HG03064 (cell line): Measurements from ENCODE around the gene TTC1.
"Not testable (repeated sequence)": the region's sequence is repeated elsewhere in the genome, so short reads cannot be mapped to it uniquely, and the experiment has no call there.

Experiments used
- ATAC-seq: cut with Tn5 transposase; IDR thresholded peaks from one replicate; pipeline ENCODE4 v1.9.1; 2021; ENCODE audit warnings: low read depth; ENCODE audit not compliant: unreplicated experiment

The TTC1 gene

DNA sequence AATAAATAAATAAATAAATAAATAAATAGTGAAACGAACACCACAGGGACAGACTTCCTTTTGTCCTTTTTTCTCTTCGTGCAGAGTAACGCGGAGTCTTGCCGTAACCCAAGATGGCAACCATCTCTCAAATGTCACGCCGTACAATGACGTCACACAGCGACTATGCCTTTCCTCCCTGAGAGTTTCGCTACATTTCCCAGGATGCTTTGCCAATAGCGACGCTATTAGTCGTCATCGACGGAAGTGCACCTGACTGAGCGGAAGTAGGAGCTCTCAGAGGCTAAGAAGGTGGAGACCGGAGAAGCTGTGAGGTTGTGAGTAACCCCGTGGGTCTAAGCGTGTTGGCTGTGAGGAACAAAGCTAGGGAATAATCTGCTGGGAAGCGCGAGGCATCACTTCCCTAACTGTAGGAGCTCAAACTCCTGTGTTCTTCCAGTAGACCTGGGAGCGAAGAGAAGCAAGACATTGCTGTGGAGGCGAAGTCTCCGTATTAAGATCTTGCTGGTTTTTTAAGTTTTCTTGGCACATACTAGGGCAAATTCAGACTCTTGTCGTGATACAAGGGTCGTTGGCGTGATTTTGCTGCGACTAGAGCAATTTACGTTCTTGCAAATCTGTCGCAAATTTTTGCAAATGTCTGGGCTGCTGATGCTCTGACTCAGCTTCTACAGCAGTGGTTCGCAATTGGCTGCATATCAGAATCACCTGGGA, at the start of gene TTC1:
Gene TTC1 (plus strand): TSS at position 263 of the 714 bp plus-strand sequence. CDS start 1,390 bp downstream, outside the sequence.
- peak; percentile 100 for ATAC-seq

- no peak for ATAC-seq
Measured at GRCh38 chr5:159961176-159962160, 47.5 kb upstream of the TTC1 start.

- ATAC-seq: no peak
Measured at GRCh38 chr5:159962214-159962613, 46.7 kb upstream of the TTC1 start.

GRCh38 chr5:159963935-159964334, 45.0 kb upstream of the TTC1 start:
- no peak for ATAC-seq

GRCh38 chr5:159965031-159965837, 43.7 kb upstream of the TTC1 start:
- ATAC-seq: no peak

- not testable (repeated sequence) for ATAC-seq
Measured at GRCh38 chr5:159965838-159966128, 43.2 kb upstream of the TTC1 start.

DNA sequence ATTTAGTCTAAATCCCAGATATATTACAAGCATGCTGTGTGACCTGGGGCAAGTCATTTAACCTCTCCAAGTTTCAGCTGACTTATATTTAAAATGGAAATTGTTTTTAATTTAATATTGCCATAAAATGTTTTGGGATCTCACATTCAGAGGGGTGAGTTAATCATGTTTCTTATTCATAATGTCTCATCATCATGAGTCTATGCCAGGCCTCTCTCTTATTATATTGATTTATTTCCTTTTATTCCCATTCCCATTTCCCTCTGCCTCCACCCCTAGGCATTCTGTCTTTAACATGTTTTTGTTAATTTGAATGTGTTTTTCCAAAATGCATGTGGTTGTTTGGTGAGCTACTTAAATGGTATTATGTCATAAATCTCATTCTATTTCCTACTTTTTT, 39.0 kb upstream of the TTC1 start:
- ATAC-seq: no peak

DNA sequence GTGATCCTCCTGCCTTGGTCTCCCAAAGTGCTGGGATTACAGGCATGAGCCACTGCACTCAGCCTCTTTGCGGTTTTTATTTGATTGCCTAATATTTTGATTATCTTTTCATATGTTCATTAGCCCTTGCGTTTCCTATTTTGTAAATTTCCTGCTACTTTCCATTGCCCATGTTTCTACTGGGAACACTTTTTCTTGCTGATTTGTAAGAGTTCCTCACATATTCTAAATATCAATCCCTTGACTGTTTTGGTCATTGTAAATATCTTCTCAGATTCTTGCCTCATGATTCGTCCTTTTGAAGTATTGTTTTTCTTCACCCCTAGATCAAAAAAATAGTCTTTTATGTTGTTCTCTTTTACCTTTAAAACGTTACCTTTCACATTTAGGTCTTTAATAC, 37.9 kb upstream of the TTC1 start:
- ATAC-seq: no peak

DNA sequence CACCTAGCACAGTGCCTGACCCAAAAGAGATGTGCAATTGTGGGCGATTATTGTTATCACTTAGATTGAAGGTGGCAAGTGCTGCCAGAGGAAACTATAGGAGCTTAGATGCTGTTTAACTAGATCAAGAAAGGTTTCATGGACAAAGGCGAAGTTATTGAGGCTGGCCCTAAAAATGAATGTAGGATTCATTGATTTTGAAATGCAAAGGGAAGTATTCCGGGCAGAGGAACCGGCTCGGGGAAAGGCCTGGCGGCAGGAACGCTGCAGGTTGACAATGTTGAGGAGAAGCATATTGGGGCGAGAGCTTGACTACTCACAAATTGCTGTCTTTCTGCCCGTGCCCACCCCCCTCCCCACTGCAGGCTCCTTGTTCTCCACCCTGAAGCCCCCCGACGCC, 37.4 kb upstream of the TTC1 start:
- ATAC-seq: no peak

DNA sequence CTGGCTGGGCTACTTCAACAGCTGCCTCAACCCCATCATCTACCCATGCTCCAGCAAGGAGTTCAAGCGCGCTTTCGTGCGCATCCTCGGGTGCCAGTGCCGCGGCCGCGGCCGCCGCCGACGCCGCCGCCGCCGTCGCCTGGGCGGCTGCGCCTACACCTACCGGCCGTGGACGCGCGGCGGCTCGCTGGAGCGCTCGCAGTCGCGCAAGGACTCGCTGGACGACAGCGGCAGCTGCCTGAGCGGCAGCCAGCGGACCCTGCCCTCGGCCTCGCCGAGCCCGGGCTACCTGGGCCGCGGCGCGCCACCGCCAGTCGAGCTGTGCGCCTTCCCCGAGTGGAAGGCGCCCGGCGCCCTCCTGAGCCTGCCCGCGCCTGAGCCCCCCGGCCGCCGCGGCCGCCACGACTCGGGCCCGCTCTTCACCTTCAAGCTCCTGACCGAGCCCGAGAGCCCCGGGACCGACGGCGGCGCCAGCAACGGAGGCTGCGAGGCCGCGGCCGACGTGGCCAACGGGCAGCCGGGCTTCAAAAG, 36.9 kb upstream of the TTC1 start:
- no peak for ATAC-seq

GRCh38 chr5:159972538-159973362, 36.2 kb upstream of the TTC1 start:
- ATAC-seq: no peak

DNA sequence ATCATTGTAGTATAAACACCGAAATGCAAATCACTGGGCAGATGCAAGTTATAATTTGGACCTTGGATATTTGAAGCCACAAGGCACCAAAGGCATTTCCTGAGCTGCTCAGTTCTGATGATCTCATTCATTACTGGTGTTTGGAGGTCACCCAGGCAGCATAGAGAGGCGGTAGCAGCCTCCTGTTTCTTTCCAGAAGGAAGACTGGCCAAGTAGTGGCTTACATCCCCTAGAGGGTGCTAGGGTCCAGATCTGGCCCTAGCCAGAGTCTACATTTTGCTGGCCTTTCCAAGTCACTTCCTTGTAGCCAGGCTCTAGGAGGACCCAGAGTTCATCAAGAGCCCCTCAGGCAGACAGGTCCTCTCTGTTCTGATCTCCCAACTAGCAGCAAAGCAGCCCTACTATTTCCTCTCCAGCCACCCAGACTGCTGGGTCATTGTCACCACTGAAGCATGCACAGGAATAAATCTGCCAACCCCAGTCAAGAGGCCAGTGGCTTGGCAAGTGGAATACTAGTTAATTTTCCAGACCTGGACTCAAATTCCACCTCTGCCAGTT, 33.4 kb upstream of the TTC1 start:
- ATAC-seq: no peak

GRCh38 chr5:159976921-159977320, 32.0 kb upstream of the TTC1 start:
- no peak for ATAC-seq

DNA sequence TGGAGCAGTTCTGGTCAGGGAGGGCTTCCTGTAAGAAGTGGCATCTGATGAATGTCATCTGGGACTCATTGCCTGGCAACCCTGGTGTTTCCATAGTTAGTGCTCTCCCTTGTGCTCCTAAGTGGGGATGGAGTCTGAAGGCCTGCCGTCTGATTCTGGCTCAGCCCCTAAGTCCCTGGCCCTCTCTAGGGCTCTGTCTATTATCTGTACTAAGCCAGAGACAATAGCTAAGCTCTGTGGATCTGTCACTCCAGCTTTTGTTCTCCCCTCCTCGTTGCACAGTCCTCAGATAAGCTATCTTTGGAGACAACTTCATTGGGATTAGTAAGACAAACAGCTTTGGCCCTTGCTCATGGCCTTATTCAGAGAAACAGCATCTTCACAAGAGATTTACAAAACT, 30.6 kb upstream of the TTC1 start:
- no peak for ATAC-seq

GRCh38 chr5:159982421-159983173, 26.3 kb upstream of the TTC1 start:
- ATAC-seq: no peak

DNA sequence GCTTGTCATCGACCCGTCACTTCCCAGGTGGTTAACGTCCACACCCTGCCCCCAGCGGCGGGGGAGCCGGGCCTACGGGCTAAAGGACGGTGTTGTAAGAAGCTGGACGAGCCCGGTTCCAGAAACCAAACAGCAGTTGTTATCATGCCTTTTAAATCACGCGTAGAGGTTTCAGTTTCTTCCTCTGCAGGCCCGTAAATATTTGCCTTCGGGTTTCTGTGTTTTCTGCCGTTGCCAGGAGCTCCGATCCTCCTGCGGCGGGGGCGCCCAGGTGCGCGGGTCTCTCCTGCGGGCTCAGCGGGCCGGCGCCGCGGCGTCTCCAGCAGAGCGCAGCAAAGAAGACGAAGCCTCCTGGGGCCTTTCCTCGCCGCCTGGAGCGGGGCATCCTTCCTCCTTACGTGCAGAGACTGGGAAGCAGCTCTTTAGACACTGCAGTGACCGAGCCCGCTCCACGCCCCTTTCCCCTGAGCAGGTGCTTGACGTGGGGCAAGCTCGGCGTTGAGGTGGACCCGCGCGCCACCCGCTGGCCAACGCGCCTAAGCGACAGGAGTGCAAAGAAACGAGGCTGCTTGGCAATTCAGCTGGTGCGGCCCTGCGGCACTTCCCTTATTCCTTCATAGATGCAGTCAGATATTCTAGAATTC, 21.8 kb upstream of the TTC1 start:
- peak; percentile 82 for ATAC-seq

DNA sequence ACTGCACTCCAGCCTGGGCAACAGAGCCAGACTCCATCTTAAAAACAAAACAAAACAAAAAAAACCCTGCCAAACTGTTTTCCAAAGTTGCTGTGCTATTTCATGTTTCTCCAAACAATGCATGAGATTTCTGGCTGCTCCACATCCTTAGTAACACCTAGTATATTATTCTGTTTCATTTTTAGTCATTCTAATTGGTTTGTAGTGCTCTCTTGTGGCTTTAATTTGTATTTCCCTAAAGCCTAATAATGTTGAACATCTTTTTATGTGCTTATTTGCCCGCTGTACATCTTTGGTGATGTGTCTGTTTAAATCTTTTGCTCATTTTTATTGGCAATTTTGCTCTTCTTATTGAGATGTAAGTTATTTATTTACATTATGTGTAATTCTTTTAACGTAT, 18.4 kb upstream of the TTC1 start:
- ATAC-seq: no peak

- ATAC-seq: no peak
Measured at GRCh38 chr5:159992566-159992965, 16.4 kb upstream of the TTC1 start.
